NCI-H82 treated with DMSO at 0.1 percent for 48 hours (cell line): ENCODE results near the gene SLAMF8.

Experiments
- DNase-seq: peaks from one replicate; lab custom pipeline; 2025; ENCODE audit not compliant: unreplicated experiment; lab: John Stamatoyannopoulos, UW

Gene SLAMF8

DNA sequence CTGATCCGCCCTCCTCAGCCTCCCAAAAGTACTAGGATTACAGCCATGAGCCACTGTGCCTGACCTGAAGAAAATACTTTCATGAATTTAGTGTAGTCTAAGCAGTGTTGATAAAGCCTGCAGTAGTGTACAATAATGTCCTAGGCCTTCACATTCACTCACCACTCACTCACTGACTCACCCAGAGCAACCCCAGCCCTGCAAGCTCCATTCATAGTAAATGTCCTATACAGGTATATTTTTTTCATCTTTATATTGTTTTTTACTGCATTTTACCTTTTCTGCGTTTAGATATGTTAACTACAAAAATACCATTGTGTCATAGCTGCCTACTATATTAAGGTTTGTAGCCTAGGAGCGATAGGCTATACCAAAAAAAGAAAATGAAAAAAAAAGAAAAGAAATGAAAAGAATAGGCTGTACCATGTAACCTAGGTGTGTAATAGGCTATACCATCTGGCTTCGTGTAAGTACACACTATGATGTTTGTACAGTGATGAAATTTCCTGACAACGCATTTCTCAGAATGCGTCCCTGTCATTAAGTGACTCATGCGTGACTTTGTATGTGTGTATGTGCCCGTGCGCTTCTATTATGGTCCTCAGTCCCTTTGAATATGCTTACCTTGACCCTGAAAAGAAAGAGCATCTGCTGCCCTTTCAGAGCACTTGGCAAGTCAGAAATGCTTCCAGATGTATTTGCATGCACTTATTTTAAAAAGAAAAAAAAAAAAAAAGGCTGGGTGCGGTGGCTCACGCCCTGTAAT, 9.2 kb upstream of the SLAMF8 start:
- DNase-seq = no peak

- peak; percentile 24 for DNase-seq
Measured at GRCh38 chr1:159821171-159821867, 5.4 kb upstream of the SLAMF8 start.

DNA sequence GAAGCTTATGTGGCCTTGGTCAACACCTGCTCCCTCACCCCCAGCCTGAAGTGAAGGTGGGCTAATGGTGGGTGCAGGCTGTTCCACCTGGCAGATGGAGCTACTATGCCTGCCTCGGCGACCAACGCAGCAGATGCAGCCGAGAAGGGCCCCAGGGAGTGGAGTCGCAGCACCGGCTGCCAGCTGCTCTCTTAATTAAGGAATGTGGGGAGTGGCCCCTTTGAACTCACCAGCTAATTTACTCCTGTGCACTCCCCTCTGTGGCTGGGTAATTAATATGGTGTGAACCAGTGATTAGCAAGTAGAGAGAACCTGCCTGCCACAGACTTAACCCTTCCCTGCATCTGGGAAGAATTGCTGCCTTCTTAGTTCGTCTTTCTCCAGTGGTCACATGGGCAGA, 3.3 kb upstream of the SLAMF8 start:
- peak; percentile 87 for DNase-seq

- DNase-seq = no peak
Measured at GRCh38 chr1:159825564-159825963, 1.1 kb upstream of the SLAMF8 start.

GRCh38 chr1:159827102-159827490, 423 bp downstream of the SLAMF8 start:
- DNase-seq = no peak

- DNase-seq = no peak
Measured at GRCh38 chr1:159827549-159827948, 876 bp downstream of the SLAMF8 start.

GRCh38 chr1:159828176-159828575, 1.5 kb downstream of the SLAMF8 start:
- DNase-seq = no peak

DNA sequence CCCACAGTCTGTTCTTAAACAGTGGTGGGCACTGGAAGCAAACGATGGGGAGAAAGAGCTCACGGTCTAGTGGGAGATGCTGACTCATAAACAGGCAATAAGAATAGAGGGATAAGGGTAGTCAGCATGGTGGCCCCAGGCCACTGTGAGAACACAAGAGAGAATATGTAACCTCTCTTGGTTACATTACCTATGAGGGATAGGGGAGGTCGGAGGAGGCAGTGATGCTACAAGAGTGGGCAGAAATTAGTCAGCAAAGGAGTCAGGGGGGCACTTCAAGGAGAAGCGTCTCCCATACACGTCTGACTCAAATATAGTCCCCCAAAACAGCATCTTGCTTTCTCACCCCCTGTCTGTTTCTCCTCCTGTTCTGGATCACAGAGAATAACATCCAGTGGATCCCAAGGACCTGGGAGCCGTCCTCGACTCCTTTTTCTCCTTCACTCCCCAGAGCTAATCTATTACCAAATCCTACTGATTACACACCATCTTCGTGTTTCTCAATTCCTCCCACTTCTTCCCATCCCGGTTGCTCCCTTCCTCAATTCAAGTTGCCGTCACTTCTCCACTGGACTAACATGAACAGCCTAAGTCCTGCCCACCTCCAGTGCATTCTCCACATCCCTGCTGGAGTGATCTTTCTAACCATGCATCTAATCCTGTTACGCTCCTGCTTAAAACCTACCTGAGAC, 2.1 kb downstream of the SLAMF8 start:
- peak; percentile 60 for DNase-seq

DNA sequence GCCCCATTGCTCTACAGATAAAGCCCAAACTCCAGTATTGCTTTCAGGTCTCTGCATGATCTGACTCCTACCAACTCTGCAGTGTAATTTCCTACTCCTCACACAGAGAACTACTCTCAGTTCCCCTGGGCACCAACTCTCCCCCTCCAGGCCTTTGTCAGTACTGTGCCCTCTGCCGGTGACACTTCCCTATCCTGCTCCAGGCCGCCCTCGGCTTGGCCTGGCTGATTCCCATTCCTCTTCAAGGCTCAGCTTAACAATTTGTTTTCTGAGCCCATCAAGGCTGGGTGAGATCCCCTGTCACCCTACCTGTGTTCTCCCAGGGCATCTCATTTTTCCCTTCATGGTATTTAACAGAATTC, 2.6 kb downstream of the SLAMF8 start:
- peak; percentile 60 for DNase-seq

DNA sequence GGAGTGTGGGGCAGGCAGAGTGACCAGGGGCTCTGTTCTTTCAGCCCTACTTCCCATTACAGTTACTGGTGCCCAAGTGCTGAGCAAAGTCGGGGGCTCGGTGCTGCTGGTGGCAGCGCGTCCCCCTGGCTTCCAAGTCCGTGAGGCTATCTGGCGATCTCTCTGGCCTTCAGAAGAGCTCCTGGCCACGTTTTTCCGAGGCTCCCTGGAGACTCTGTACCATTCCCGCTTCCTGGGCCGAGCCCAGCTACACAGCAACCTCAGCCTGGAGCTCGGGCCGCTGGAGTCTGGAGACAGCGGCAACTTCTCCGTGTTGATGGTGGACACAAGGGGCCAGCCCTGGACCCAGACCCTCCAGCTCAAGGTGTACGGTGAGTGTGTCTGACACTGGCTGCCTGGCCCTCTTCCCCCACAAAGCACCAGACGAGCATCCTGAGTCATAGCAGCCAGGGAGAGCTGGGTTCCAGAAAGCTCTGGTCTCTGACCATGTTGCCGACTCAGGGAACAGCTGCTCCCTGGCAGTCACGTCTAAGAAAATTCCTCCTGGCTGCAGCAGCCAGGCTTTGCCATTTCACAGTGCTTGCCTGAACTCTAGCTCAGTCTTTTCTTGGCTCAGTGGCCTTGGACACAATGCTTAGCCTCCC, 3.3 kb downstream of the SLAMF8 start:
- DNase-seq = no peak

GRCh38 chr1:159830722-159831121, 4.0 kb downstream of the SLAMF8 start:
- no peak for DNase-seq

- DNase-seq = peak; percentile 31
Measured at GRCh38 chr1:159831412-159832141, 4.9 kb downstream of the SLAMF8 start.

- DNase-seq = no peak
Measured at GRCh38 chr1:159832309-159832708, 5.6 kb downstream of the SLAMF8 start.

DNA sequence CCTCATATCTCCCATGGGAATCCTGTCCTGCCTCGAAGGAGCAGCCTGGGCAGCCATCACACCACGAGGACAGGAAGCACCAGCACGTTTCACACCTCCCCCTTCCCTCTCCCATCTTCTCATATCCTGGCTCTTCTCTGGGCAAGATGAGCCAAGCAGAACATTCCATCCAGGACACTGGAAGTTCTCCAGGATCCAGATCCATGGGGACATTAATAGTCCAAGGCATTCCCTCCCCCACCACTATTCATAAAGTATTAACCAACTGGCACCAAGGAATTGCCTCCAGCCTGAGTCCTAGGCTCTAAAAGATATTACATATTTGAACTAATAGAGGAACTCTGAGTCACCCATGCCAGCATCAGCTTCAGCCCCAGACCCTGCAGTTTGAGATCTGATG, 8.7 kb downstream of the SLAMF8 start:
- no peak for DNase-seq

- no peak for DNase-seq
Measured at GRCh38 chr1:159835862-159836525, 9.3 kb downstream of the SLAMF8 start.

- no peak for DNase-seq
Measured at GRCh38 chr1:159838715-159839114, 12.0 kb downstream of the SLAMF8 start.

DNA sequence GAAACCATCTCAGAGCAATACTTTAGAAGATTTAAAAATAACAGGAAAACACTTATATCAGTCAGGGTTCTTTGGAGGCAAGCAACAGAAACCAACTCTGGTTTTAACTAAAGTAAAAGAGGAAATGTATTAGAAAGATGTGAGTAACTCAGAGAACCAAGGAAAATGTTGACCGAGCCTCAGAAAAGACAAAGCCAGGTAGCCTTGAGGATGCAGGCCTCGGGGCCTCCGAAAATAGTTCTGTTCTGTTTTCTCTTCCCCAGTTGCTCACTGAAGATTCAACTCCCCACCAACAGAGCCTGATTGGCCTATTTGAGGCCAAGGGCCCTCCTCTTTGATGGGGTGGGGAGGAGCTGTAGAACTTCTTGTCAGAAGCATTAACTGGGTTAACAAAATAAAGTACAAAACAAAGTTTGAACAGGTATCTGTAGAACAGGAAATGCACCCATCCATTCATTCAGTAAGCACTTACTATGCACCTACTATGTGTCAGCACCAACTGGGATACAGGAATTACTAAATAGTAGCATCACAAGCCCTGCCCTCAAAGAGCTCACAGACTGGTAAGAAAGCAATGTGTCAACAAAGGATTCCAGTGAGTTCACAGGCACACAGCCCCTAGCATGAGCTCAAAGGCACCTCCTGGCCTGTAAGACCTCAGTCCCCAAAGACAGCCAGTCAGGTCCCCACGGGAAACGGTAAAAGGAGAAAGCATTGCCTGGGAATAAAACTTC, 12.6 kb downstream of the SLAMF8 start:
- no peak for DNase-seq

GRCh38 chr1:159841749-159842148, 15.1 kb downstream of the SLAMF8 start:
- DNase-seq = no peak

GRCh38 chr1:159843459-159843858, 16.8 kb downstream of the SLAMF8 start:
- DNase-seq = no peak
